HG03175 (cell line): Measurements from ENCODE around the gene CEP55.
"Not testable (repeated sequence)": the region's sequence is repeated elsewhere in the genome, so short reads cannot be mapped to it uniquely, and the experiment has no call there.

ENCODE experiments used
- ATAC-seq: cut with Tn5 transposase; IDR thresholded peaks from one replicate; pipeline ENCODE4 v1.9.1; 2021; ENCODE audit warnings: mild to moderate bottlenecking, moderate library complexity; ENCODE audit not compliant: unreplicated experiment

Gene CEP55

DNA sequence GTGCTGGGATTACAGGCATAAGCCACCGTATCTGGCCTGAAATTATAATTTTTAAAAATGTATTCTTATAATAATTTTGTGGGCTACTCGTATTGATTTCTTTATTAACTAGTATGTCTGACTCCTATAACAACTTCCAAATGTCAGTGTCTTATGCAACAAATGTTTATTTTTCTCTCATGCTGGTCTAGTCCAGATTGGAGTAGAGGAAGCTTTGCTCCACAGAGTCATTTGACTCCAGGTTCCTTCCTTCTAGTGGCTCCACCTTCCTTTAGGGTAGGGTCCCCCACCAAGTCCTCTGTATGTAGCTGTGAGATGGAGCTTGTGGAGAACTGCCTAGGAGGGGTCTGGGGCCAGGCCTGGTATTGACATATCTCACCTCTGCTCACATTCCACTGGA lies 8.7 kb downstream of the CEP55 start:
- ATAC-seq, result no peak

DNA sequence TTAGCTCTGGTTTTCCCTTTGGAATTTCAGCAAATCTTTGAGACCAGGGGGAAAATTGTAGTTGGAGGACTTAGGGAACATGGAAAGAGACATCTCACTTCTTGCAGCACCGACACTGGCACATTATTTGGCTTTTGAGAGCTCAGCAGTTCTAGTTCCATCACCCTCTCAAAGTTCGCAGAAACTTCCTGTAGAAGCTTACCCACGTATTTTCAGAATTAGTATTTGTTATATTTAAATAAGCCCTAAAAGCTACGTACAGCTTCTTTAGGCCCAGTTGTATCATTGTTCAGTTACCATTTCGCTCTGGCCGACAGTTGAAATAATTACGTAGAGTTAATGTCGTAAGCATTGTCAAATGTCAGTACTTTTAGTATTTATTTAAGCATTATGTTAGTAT lies 13.4 kb downstream of the CEP55 start:
- ATAC-seq, result no peak

DNA sequence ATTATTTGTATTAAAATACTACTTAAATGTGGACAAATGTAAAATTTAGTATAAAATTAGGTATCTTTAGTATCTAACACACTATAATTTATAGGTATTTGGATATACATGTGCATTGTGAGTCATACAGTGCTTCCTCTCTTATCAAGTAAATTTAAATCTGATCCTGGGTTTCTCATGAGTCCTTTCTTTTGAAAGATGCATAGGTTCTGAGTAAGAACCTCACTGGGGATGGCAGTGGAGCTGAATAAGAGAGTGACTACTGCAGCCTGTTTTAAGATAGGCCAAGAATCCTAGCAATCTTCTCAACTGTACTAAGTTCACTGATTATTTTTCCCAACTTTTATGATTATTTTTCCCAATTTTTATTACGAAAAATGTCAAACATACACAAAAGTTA lies 16.2 kb downstream of the CEP55 start:
- ATAC-seq, result no peak

DNA sequence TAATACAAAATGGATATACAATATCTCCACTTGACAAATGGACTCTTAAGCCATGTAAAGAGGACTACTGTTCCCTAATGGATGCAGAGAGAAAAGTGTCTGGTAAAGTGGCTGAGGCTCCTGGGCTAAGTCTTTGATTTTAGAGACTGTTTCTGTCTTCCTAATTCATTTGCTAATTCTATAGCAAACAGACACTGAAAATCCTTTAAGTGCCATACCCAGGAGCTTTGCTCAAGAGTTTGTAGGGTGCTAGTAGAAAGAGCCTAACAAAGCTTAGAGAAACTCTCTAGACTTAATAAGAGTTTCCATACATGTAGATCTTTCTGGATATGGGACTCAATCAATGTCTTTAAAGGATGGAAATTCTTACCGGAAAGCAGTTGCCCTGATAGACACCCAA lies 16.7 kb downstream of the CEP55 start:
- no peak for ATAC-seq

DNA sequence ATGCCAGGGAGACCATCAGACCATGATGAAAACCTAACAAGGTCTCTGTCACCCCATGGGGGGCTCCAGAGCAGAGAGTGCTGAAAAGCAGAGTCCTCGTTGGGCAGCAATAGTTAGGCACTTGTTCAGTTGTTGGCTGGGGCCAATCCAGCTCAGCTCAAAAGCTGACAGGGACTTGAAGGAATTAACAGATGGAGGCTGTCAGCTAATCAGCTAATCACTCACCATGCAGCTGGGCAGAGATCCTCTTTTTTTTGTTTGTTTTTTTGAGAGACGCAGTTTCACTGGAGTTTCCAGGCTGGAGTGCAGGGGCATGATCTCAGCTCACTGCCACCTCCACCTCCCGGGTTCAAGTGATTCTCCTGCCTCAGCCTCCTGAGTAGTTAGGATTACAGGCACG lies 18.1 kb downstream of the CEP55 start:
- ATAC-seq, result no peak

DNA sequence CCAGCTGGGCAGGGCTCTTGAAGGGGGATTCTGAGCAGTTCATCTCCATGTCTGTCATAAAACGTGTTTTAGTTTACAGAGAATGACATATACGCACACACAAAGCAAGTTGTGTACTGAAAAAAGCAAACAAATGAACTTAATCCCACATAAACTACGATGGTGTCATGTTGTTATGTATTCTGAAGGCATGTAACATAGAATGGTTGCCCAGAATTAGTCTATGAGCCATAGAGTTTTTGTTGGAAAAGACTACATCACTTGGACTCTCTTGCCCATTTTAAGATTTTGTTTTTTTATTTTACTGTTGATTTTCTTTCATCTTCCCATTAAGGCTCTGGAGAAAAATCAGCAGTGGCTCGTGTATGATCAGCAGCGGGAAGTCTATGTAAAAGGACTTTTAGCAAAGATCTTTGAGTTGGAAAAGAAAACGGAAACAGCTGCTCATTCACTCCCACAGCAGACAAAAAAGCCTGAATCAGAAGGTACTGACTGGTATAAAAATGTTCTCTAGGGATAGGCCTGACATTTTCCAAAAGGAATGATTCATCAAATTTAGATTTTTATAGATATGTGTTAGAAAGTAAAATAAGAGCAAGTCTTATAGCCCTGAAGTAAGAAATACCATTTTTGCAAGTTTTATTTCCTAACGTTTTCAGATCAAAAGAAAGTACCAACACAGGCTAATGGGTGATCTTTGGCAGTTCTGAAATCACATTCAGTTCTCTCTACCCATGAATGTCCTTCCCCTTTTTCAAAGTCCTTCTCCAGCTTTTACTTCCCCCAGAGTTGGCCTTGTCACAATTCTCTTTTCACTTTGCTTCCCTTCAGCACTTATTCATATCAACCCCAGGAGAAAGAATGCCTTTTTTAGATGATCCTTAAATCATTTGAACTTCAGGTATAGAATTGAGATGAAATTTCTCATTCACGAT lies 18.9 kb downstream of the CEP55 start:
- ATAC-seq, result no peak

DNA sequence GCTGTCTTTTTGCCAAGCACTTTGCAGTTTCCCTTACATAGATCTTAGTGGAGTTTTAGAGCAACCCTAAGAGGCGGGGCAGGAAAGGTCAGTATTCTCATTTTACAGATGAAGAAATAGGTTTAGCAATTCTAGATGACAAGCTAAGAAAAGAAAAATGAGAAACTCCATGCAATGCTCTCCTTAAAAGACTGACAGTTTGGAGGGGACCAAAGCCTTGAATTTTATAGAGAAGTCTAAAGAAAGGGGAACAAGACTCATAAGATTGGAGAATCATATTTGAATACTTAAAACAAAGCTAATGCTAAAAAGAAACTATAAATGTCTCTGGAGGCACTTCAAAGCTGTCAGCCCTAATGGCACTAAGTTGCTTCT lies 19.6 kb downstream of the CEP55 start:
- no peak for ATAC-seq

DNA sequence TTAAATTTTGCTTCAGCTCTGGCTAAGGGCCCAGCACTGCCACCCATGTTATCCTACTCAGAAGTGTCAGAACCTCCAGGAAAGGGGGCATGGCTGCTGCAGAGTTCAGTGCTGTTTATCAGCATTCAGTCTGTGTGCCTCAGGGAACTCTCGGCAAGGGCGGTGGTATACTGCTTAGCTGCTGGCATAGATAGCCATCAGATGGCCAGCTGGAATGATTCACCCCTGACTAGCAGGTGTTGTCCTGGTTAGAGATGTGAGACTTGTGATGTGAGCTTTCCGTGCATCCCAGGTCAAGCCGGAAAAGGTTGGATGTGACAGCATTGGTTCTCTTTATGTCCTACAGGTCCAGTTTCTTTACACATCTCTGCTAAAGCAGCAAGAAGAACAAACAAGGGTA lies 22.1 kb downstream of the CEP55 start:
- ATAC-seq, result no peak

DNA sequence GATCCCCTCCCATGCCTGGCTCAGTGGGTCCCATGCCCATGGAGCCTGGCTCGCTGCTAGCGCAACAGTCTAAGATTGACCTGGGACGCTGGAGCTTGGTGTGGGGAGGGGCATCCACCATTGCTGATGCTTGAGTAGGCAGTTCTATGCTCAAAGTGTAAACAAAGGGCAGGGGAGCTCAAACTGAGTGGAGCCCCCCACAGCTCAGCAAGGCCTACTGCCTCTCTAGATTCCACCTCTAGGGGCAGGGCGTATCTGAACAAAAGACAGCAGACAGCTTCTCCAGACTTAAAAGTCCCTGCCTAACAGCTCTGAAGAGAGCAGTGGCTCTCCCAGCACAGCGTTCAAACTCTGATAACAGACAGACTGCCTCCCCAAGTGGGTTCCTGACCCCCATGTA lies 38.9 kb downstream of the CEP55 start:
- no peak for ATAC-seq

DNA sequence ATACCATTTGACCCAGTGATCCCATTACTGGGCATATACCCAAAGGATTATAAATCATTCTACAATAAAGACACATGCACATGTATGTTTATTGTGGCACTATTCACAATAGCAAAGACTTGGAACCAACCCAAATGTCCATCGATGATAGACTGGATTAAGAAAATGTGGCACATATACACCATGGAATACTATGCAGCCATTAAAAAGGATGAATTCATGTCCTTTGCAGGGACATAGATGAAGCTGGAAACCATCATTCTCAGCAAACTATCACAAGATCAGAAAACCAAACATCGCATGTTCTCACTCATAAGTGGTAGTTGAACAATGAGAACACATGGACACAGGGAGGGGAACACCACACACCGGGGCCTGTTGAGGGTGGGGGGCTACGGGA lies 44.5 kb downstream of the CEP55 start:
- not testable (repeated sequence) for ATAC-seq

DNA sequence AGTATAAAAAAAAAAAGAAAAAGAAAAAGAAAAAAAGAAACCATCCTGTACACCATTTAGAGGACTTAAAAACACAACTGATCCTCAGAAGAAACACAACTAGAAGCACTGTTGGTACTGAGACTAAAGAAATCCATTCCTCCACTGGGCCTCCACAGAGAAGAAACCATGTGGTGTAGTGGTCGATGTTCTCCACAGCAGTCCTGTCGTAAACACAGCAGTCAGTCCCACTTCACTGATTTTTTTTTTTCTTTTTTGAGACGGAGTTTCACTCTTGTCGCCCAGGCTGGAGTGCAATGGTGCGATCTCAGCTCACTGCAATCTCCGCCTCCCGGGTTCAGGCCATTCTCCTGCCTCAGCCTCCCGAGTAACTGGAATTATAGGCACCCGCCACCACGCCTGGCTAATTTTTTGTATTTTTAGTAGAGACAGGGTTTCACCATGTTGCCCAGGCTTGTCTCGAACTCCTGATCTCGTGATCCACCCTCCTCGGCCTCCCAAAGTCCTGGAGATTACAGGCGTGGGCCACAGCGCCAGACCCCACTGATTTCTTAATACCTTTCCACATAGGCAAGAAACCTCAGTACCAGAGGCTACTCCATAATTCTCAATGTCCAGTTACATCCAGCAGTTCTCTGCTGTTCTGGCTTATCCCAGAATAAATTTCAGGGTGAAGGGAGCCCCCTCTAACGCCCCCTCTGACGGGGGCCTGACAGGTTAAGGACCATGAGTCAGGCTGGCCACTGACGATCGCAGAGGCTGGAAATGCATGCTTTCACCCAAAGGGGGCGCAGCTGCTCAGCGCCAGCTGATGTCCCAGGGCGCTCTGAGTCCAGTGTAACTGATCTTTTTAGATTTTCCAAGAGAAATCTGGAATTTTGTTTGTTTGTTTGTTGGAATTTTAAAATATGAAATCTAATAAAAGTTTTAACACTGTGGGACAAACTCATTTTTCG lies 45.3 kb downstream of the CEP55 start:
- ATAC-seq, result peak; percentile 45

DNA sequence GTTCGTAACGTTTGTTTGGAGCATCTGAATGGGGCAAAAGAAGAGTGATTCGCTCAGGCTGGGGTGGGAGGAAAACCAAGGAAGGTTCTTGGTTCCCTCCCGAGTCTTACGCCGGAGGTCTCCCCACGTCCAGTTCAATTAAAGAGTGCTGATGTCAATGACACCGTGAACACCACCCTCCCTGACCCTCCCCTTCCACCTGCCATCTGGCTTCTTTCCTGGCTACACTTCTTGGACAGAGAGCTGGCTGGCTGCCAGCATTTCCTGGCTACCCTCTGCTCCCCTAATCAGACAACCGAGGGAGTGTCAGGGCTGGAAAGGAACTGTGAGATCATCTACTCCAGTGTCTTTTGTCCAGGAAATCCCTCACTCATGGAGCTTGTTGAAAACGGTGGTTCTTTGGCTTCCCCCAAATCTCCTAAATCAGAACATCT lies 46.0 kb downstream of the CEP55 start:
- ATAC-seq, result no peak

DNA sequence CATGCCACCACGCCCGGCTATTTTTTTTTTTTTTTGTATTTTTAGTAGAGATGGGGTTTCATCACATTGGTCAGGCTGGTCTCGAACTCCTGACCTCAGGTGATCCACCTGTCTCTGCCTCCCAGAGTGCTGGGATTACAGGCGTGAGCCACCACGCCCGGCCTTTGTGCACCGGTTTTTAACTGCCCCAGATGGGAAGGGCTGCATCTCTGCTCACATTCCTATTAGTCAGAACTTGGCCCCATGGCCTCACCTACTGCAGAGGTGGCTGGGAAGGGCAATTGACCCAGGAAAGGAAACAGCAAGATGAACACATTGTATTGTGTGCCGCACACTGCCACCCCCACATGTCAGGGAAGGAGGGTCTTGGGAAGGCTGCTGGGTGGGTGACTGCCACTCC lies 50.6 kb downstream of the CEP55 start:
- ATAC-seq, result not testable (repeated sequence)

DNA sequence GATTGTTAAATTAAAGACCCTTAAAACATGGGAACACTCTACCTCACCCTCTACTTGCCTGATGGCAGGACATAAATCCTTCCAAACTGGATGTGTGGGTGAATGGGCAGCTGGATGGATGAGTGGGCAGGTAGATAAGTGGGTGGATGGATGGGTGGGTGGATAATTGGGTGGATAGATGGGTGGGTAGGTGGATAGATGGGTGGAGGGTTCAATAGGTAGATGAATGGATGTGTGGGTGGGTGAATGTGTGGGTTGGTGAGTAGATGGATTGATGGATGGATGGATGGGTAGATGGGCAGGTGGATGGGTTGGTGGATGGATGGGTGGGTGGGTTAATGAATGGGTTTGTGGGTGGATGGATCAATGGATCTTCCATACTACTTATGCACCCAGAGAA lies 51.1 kb downstream of the CEP55 start:
- no peak for ATAC-seq

DNA sequence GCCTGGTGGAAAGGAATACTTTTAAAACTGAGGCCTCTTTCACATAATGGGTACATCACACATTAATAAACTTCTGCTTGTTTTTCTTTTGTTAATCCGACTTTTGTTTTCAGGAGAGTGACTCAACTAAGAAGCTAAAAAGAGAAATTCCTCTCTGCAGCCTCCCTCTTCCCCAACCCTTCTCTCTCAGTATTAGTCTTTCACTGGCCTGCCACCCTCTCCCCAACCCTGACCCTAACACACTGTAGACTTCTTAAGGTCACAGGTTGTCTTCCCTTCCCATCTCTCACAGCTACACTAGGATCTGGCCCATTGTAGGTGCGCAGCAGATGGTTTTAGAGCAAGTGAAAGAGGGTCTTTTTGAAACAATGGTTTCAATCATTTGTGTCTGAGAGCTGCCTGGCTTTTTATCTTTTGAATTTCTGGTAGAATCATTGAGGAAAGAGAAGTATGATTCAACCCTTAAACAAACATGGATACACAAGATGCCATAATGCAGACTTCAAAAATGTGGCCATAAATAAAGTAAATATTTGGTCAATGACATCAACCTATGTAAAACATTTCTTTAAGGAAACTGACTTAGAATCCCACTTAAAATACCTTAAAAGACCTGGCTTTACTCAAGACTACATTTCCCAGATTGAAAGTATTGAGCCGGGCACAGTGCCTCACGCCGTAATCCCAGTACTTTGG lies 52.1 kb downstream of the CEP55 start:
- ATAC-seq, result no peak

DNA sequence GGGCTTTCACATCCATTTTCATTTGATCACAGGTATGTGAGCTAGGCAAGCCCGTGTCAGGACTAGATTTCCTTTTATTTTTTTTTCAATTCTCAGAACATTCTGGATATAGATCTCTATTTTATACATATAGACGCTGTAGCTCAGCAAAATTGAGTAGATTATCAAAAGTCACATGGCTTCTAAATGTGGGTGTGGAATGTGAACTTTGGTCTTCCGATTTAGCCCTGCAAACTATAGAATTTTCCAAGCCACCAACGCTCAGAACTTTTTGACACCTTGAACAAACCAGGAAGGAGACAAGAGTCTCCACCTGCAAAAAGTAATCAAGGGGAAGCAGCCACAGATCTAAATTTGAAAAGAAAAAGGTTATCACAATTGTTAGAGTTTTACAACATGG lies 54.2 kb downstream of the CEP55 start:
- no peak for ATAC-seq

DNA sequence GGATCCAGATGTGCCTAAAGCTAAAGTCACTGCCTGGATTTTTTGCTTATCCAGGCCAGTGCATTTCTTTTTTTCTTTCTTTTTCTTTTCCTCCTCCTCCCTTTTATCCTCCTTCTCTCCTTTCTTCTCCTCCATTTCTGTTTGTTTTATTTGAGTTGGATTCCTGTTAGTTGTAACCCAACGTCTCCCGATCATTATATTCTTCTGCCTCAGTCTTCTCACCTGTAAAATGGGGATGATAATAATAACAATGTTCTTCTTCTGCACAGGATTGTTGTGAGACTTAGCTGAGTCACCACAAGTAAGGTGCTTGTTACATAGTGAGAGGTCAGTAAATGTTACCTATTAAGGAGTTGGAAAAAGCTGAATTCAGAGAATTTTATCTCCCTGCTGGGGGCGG lies 56.4 kb downstream of the CEP55 start:
- no peak for ATAC-seq

DNA sequence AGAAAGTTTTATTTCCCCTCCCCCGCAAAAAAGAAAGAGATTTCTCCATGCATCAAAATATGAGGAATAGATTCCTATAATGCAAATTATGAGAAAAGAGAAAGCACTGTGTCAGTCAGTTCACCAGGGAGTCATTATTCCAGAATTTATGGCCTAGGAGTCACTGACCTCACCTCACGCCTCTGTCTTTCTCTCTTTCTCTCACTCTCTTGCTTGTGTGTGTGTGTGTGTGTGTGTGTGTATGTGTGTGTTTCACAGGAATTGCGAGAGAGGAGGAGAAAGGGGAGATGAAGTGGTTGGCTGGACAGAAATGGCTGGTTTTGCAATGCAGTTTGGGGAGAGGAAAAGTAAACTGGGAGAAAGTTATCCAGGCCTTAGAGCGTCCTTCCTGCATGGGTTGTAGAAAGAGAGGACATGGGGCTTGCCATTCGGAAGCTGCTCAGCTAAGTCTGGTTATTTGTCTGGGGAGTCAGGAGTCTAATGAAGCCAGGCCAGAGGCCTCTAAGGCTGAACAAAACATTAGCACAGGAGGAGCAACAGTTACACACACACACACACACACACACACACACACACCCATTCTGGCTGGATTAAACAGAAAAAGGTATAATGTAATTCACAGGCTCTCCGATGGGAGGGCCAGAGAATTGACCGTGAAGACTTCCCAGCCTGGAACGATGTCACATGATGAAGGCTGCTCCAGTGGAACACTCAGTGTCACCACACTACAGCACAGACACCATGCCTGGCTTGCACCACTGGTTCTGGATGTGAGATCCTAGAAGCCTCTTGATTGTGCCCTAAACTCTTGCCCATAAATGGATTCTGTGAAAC lies 57.3 kb downstream of the CEP55 start:
- no peak for ATAC-seq

DNA sequence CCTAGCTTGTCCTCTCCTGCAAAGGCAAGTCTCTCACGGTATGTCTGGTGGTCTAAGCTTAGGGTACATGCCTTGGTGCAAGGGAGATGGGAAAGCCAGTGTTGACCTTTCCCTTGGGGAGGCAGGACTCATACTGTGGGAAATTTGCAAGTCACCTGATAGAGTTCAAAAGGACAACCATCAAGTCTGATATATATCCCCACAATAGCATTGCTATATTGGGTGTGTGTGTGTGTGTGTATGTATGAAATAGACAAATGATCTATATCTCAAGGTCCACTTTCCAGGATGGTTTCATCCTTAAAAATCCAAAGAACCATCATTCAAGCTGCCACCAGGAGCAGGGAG lies 57.9 kb downstream of the CEP55 start:
- no peak for ATAC-seq

DNA sequence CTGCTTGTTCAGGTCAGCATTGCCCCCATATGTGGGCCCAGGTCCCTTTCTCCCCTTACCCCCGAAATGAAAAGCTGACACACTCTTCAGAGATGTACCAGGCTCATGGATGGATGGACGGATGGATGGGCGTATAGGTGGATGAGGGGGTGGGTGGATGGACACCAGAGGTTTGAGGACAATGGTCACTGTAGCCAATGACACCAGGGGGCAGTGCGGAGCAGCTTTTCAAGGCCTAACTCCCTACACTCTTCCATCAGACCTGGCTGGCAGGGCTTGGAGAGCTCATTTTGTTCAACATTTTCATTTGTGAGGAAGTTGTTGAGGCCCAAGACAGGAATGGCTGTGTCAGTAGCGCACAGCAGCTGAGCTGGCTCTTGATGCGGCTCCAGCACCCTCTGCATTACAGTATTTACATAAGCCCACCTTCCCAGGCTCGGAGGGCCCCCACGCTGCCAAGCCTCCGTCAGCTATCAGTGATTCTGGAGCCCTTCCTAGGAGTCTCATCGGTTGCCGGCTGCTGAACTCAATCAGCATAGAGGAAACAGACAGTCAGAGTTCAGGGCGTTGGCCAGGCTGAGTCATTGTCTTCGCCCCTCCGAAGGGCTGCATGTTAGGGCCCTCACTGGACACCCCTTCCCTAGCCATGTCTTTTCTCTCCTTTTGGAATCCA lies 58.5 kb downstream of the CEP55 start:
- no peak for ATAC-seq
